Lower leg skin (tissue), 3 donors: ENCODE results near the gene ANKDD1B.

Source experiments
- POLR2A ChIP-seq, 2 donors: fragments of 450-650 bp; IDR thresholded peaks; one replicate each; pipeline ENCODE4 v1.6.1; 2016 to 2017; ENCODE audit warnings: antibody characterized with exemption in 2 of 2, mild to moderate bottlenecking in 1 of 2, moderate library complexity in 1 of 2
- TF ChIP-seq, protein P1 (sequence below), 3 donors: fragments of 450-650 bp; IDR thresholded peaks; one replicate each; pipeline ENCODE4 v1.5.1; 2016; ENCODE audit warnings: antibody characterized with exemption in 3 of 3, mild to moderate bottlenecking in 3 of 3, moderate library complexity in 2 of 3

- TF ChIP-seq, protein P1, sequence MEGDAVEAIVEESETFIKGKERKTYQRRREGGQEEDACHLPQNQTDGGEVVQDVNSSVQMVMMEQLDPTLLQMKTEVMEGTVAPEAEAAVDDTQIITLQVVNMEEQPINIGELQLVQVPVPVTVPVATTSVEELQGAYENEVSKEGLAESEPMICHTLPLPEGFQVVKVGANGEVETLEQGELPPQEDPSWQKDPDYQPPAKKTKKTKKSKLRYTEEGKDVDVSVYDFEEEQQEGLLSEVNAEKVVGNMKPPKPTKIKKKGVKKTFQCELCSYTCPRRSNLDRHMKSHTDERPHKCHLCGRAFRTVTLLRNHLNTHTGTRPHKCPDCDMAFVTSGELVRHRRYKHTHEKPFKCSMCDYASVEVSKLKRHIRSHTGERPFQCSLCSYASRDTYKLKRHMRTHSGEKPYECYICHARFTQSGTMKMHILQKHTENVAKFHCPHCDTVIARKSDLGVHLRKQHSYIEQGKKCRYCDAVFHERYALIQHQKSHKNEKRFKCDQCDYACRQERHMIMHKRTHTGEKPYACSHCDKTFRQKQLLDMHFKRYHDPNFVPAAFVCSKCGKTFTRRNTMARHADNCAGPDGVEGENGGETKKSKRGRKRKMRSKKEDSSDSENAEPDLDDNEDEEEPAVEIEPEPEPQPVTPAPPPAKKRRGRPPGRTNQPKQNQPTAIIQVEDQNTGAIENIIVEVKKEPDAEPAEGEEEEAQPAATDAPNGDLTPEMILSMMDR (IDR thresholded peaks at IDR 0.05): no peak
- no peak for TF ChIP-seq POLR2A (IDR thresholded peaks at IDR 0.05)
Measured at GRCh38 chr5:75672616-75673015, 61.4 kb downstream of the ANKDD1B start.
